Keratinocyte (primary cell): ENCODE results near the gene ZBTB8B.

Source experiments
- CTCF ChIP-seq, 3 experiments: IDR thresholded peaks in 1 of 3; conservative IDR thresholded peaks in 1 of 3; optimal IDR thresholded peaks in 1 of 3; 2 replicates in 2 of 3; 3 replicates in 1 of 3; pipeline versions ENCODE3 to v1.5.1; 2011; ENCODE audit warnings: low read length in 3 of 3, mild to moderate bottlenecking in 3 of 3, moderate library complexity in 2 of 3, control low read depth in 1 of 3, inconsistent platforms in 1 of 3; ENCODE audit not compliant: insufficient read depth in 2 of 3; ENCODE audit errors: extremely low read depth in 1 of 3
- EZH2 ChIP-seq: IDR thresholded peaks from one replicate; pipeline ENCODE4 v1.6.1; 2012; ENCODE audit warnings: inconsistent platforms, mild to moderate bottlenecking, low read length, moderate library complexity

DNA sequence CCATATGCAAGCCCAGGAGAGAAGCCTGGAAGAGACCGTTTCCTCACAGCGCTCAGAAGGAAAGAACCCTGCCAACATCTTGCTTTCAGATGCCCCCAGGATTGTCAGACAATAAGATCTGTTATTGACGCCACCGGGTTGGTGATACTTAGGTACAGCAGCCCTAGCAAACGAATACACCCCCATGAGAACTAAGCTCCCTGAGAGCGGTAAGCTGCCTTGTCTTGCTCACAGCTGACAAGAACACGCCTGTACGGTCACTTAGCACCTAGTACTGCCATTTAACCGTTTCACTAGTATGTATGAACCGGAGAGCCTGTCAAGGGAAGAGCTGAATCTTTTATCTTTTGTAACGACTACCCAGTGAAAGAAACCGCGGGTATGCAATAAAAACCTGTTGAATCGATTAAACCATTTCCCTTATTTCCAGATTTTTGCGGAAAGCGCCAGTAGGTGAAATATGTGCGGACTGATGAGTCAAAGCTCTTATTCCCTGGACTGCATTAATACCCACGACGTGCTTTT is 619 bp upstream of the ZBTB8B start:
- no peak for TF ChIP-seq CTCF (optimal IDR thresholded peaks at IDR 0.05 in 1 of 3, IDR thresholded peaks at IDR 0.05 in 1 of 3, conservative IDR thresholded peaks at IDR 0.05 in 1 of 3; ENCODE audit: extremely low read depth in 1 of 3, insufficient read depth in 2 of 3, low read length in 3 of 3)
- peak; percentile 13 for TF ChIP-seq EZH2
